ENCODE data around the gene XAB2.

XAB2 gene

DNA sequence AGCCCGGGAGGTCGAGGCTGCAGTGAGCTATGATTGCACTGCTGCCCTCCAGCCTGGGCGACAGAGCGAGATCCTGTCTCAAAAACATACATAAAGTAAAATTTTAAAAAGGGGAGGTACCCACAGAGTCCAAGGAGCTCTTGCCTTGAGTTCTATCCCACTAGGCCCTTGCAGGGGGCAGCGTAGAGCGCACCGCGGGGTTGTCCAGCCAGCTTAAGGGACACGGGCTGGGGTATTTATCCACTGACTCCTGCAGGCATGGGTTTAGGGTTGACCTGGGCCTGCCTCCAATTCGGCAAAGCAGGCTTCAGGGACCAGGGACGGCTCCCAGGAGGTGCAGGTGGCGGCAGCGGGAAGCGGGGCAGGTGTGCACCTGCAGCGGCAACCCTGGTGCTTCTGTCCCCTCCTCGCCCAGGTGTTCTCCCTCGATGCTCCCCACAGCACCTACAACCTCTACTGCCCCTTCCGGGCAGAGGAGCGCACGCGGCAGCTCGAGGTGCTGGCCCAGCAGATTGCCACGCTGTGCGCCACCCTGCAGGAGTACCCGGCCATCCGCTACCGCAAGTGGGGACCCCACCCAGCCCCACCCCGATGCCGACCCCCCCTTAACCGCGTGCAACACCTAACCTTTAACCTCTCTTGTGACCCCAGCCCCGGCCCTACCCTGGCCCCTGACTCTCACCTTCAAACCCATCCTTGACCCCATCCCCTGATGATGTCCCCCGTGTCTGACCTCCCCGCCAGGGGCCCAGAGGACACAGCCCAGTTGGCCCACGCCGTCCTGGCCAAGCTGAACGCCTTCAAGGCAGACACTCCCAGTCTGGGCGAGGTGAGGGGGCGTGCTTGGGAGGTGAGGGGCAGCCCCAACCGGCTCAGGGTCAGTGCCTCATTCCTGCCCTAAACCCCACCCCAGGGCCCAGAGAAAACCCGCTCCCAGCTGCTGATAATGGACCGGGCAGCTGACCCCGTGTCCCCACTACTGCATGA, 12.2 kb upstream of the XAB2 start:
- CTCF ChIA-PET = interaction anchor here (0.7 to 2.8 kb wide), 4 partner anchors 9 to 262 kb away, joined by 3 to 18 read pairs (median 4); partner anchors contain the start of gene TRAPPC5
- H3K4me3 ChIP-seq (ENCODE audit: low read depth, low read length) = no peak overlapping the region
- TF ChIP-seq, protein P1, sequence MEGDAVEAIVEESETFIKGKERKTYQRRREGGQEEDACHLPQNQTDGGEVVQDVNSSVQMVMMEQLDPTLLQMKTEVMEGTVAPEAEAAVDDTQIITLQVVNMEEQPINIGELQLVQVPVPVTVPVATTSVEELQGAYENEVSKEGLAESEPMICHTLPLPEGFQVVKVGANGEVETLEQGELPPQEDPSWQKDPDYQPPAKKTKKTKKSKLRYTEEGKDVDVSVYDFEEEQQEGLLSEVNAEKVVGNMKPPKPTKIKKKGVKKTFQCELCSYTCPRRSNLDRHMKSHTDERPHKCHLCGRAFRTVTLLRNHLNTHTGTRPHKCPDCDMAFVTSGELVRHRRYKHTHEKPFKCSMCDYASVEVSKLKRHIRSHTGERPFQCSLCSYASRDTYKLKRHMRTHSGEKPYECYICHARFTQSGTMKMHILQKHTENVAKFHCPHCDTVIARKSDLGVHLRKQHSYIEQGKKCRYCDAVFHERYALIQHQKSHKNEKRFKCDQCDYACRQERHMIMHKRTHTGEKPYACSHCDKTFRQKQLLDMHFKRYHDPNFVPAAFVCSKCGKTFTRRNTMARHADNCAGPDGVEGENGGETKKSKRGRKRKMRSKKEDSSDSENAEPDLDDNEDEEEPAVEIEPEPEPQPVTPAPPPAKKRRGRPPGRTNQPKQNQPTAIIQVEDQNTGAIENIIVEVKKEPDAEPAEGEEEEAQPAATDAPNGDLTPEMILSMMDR (IDR thresholded peaks at IDR 0.05; ENCODE audit: insufficient read depth, low read length, missing control alignments) = no peak
- POLR2A ChIA-PET = no interaction called here
- no peak for DNase-seq (ENCODE audit: low read depth, low spot score)

DNA sequence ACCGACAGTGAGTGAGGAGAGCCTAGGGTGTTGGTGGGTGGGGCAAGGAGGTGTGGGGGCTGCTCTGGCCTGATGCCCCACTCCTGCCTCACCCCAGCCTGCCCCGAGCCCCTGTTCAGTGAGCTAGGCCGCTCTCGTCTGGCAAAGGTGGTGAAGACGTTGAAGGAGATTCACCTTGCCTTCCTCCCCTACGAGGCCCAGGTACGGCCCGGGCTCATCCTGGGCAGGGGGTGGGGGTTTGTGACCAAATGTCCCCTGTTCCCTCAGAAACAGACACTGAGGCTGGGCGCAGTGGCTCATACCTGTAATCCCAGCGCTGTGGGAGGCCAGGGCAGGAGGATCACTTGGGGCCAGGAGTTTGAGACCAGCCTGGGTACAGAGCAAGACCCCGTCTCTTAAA, 11.5 kb upstream of the XAB2 start:
- POLR2A ChIA-PET = no interaction called here
- TF ChIP-seq, protein P1 (IDR thresholded peaks at IDR 0.05; ENCODE audit: insufficient read depth, low read length, missing control alignments) = no peak
- no peak overlapping the region for H3K4me3 ChIP-seq (ENCODE audit: low read depth, low read length)
- CTCF ChIA-PET = interaction anchor here (0.7 to 2.8 kb wide), 3 partner anchors 10 to 261 kb away, joined by 3 to 18 read pairs (median 3); no protein-coding TSS in a partner anchor
- no peak for DNase-seq (ENCODE audit: low read depth, low spot score)

DNA sequence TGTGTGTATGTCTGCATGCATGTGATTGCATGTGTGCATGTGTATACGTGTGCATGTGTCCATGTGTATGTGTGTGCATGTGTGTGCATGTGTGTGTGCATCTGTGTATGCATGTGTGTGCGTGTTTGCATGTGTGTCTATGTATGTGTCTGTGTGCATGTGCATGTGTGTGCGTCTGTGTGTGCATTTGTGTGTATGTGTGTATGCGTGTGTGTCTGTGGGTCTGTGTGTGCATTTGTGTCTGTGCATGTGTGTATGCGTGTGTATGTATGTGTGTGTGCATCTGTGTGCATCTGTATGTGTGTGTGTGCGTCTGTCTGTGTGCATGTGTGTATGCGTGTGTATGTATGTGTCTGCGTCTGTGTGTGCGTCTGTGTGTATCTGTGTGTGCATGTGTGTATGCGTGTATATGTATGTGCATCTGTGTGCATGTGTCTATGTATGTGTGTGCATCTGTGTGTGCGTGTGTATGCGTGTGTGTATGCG, 10.6 kb upstream of the XAB2 start:
- no peak overlapping the region for H3K4me3 ChIP-seq (ENCODE audit: low read depth, low read length)
- CTCF ChIA-PET = no interaction called here
- POLR2A ChIA-PET = no interaction called here
- no peak for DNase-seq (ENCODE audit: low read depth, low spot score)
- TF ChIP-seq, protein P1 (IDR thresholded peaks at IDR 0.05; ENCODE audit: insufficient read depth, low read length, missing control alignments) = no peak

DNA sequence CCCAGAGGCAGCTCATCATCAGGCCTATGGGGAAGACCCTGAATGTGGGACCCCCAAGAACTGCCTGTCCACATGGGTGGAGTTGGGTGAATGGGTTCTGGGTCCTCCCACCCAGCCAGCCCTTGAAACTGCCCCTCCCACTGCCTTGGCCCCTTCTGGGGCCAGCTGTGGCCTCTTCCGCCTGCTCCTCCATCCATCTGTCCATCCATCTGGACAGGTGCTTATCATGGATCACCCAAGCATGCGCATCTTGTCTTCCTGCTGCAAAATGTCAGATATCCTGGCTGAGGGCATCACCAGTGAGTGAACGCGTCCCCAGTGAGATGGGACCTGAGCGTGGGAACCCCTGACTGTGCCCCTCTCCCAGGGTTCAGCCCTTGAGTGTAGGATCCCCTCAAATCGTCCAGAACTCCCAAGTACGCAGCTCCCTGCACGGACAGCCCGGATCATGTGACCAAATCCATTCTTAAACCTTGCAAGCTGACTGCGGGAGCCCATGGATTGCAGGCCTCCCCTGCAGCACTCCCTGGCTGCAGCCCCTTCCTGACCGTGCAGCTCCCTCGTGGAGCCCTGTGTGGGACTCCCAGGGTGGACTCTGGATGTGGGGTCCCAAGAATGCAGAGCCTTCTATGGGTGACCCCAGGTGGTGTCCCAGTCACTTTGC, 9.6 kb upstream of the XAB2 start:
- TF ChIP-seq, protein P1 (IDR thresholded peaks at IDR 0.05; ENCODE audit: insufficient read depth, low read length, missing control alignments) = no peak
- no peak for DNase-seq (ENCODE audit: low read depth, low spot score)
- H3K4me3 ChIP-seq (ENCODE audit: low read depth, low read length) = no peak overlapping the region
- ChIA-PET CTCF (interaction anchor here (0.8 to 1.8 kb wide), 2 partner anchors 13 to 42 kb away, joined by 4 to 12 read pairs; partner anchors contain the start of gene TRAPPC5), POLR2A (no interaction called here)

DNA sequence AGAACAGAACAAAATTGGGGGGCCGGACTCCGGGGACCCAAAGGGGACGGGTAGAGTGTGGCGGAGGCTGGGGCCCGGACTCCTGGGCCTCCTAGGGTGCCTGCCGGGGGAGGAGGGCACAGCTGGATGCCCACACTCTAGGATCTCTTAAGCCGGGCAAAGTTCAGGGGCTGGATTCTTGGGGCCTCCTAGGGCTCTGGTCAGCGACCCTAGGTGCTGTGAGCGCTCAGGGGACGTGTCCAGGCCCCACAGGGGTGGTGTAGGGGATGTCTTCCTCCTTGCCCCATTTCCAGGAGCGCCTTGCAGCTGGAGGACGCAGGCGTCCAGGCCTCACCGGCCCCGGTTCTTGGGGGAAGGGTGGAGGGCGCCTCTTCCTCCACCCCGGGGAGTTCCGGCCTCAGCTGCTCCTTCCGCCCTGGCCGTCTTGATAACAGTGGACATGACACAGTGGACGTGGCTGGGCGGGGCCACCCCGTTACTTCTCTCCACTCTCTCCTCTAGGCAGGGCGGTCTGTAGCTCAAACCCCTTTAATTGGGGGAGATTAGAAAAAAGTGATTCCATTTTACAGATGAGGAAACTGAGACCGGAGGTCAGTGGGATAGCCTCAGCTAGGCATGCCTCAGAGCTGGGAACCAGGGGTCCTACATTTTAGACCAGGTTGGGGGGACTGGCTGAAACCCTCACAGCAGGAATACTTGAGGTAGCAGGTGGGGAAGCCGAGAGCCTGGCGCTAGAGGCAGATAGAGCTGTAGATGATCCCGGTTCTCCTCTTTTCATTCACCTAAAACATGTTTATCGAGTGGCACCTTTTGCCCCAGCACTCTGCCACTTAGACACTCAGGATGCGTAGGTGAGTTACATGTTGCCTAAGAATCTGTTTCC, 8.3 kb upstream of the XAB2 start:
- TF ChIP-seq, protein P1 (IDR thresholded peaks at IDR 0.05; ENCODE audit: insufficient read depth, low read length, missing control alignments) = no peak
- POLR2A ChIA-PET = no interaction called here
- DNase-seq (ENCODE audit: low read depth, low spot score) = no peak
- peak overlapping the region; percentile 15; the same call in 1 of the 2 replicates for H3K4me3 ChIP-seq (ENCODE audit: low read depth, low read length)
- CTCF ChIA-PET = interaction anchor here (0.8 to 1.8 kb wide), 2 partner anchors 14 to 43 kb away, joined by 4 to 12 read pairs; partner anchors contain the start of gene TRAPPC5

All from AG04449 (cell line).